NCI-H345 treated with DMSO at 0.1 percent for 48 hours (cell line): ENCODE data around the gene MS4A6A.
"Not testable (repeated sequence)": the region's sequence is repeated elsewhere in the genome, so short reads cannot be mapped to it uniquely, and the experiment has no call there.

Experiments used
- DNase-seq: peaks from one replicate; lab custom pipeline; 2025; ENCODE audit not compliant: unreplicated experiment; lab: John Stamatoyannopoulos, UW

The MS4A6A gene

GRCh38 chr11:60184824-60185511 is 2.1 kb upstream of the MS4A6A start:
- DNase-seq: no peak

- no peak for DNase-seq
These were observed 815 bp upstream of the MS4A6A start for GRCh38 chr11:60183591-60184205.

- no peak for DNase-seq
These were observed 7.0 kb downstream of the MS4A6A start for GRCh38 chr11:60175860-60176275.

GRCh38 chr11:60172011-60172410 is 10.9 kb downstream of the MS4A6A start:
- DNase-seq: no peak

GRCh38 chr11:60170566-60170965 is 12.3 kb downstream of the MS4A6A start:
- DNase-seq: no peak

GRCh38 chr11:60169264-60169915 is 13.5 kb downstream of the MS4A6A start:
- DNase-seq: no peak

GRCh38 chr11:60168306-60168705 is 14.6 kb downstream of the MS4A6A start:
- no peak for DNase-seq

GRCh38 chr11:60165951-60166350 is 16.9 kb downstream of the MS4A6A start:
- no peak for DNase-seq

GRCh38 chr11:60165538-60165937 is 17.3 kb downstream of the MS4A6A start:
- no peak for DNase-seq

- no peak for DNase-seq
These were observed 18.3 kb downstream of the MS4A6A start for GRCh38 chr11:60164550-60165075.

- DNase-seq: no peak
These were observed 21.1 kb downstream of the MS4A6A start for GRCh38 chr11:60161766-60162165.

GRCh38 chr11:60161107-60161506 is 21.8 kb downstream of the MS4A6A start:
- DNase-seq: no peak

- DNase-seq: no peak
These were observed 23.0 kb downstream of the MS4A6A start for GRCh38 chr11:60159868-60160267.

- DNase-seq: no peak
These were observed 23.6 kb downstream of the MS4A6A start for GRCh38 chr11:60159284-60159683.

GRCh38 chr11:60158636-60159035 is 24.2 kb downstream of the MS4A6A start:
- no peak for DNase-seq

- no peak for DNase-seq
These were observed 27.0 kb downstream of the MS4A6A start for GRCh38 chr11:60155931-60156330.

- not testable (repeated sequence) for DNase-seq
These were observed 30.2 kb downstream of the MS4A6A start for GRCh38 chr11:60152727-60153126.

GRCh38 chr11:60150279-60150678 is 32.6 kb downstream of the MS4A6A start:
- no peak for DNase-seq

GRCh38 chr11:60145677-60146076 is 37.2 kb downstream of the MS4A6A start:
- no peak for DNase-seq

- no peak for DNase-seq
These were observed 39.1 kb downstream of the MS4A6A start for GRCh38 chr11:60143768-60144167.

GRCh38 chr11:60133917-60134316 is 49.0 kb downstream of the MS4A6A start:
- no peak for DNase-seq

GRCh38 chr11:60131912-60132311 is 51.0 kb downstream of the MS4A6A start:
- DNase-seq: no peak
